HepG2 (cell line): ENCODE data around the gene LOXL3. TPM values are rescaled to one million over a fixed set of nuclear protein-coding genes. Genes with fewer than 3 reads are reported as not detected.

Source experiments
- ARNT ChIP-seq: fragments of 450-650 bp; IDR thresholded peaks from 2 replicates; pipeline ENCODE4 v1.6.1; 2017
- ELF3 ChIP-seq: IDR thresholded peaks from 2 replicates; pipeline ENCODE4 v1.6.1; 2016; ENCODE audit warnings: missing genetic modification reagents, missing compliant biosample characterization
- FOSL1 ChIP-seq: sonication (generic); formaldehyde crosslinking; IDR thresholded peaks from 2 replicates; pipeline ENCODE4 v1.9.0; 2021; ENCODE audit warnings: missing genetic modification reagents, borderline replicate concordance
- FOXA1 ChIP-seq, 2 experiments: fragments of 450-650 bp in 1 of 2; sonication (generic) in 1 of 2; formaldehyde crosslinking in 1 of 2; IDR thresholded peaks; 2 replicates each; pipeline versions ENCODE4 v1.4.0 to v1.6.1; 2016 to 2020; ENCODE audit warnings: missing genetic modification reagents in 1 of 2
- HOXA7 ChIP-seq: sonication (generic); formaldehyde crosslinking; IDR thresholded peaks from 2 replicates; pipeline ENCODE4 v1.8.1; 2022; ENCODE audit warnings: mild to moderate bottlenecking, missing genetic modification reagents, moderate library complexity
- NR2C2 ChIP-seq: sonication (generic); formaldehyde crosslinking; IDR thresholded peaks from 2 replicates; pipeline ENCODE4 v1.4.0; 2020; ENCODE audit warnings: missing genetic modification reagents, mild to moderate bottlenecking, moderate library complexity, borderline replicate concordance
- PAWR ChIP-seq: sonication (generic); formaldehyde crosslinking; IDR thresholded peaks from 2 replicates; pipeline ENCODE4 v1.4.0; 2020; ENCODE audit warnings: missing genetic modification reagents, mild to moderate bottlenecking, borderline replicate concordance
- PCBP2 ChIP-seq: fragments of 200-400 bp; formaldehyde crosslinking; optimal IDR thresholded peaks from 2 replicates; pipeline ENCODE3; 2018; ENCODE audit warnings: low read length, low read depth; ENCODE audit not compliant: poor library complexity, severe bottlenecking
- ZNF256 ChIP-seq: sonication (generic); formaldehyde crosslinking; conservative IDR thresholded peaks from 2 replicates; pipeline ENCODE4 v1.4.0; 2020; ENCODE audit warnings: missing genetic modification reagents
- ZNF33A ChIP-seq: sonication (generic); formaldehyde crosslinking; IDR thresholded peaks from 2 replicates; pipeline ENCODE4 v1.5.1; 2020; ENCODE audit warnings: missing genetic modification reagents, mild to moderate bottlenecking, moderate library complexity, borderline replicate concordance
- ZNF616 ChIP-seq: sonication (generic); formaldehyde crosslinking; IDR thresholded peaks from 2 replicates; pipeline ENCODE4 v1.5.0; 2020; ENCODE audit warnings: low read depth, mild to moderate bottlenecking, missing genetic modification reagents
- ZNF672 ChIP-seq: sonication (generic); formaldehyde crosslinking; IDR thresholded peaks from 2 replicates; pipeline ENCODE4 v1.8.1; 2022; ENCODE audit warnings: missing genetic modification reagents
- ZSCAN21 ChIP-seq: sonication (generic); formaldehyde crosslinking; IDR thresholded peaks from 2 replicates; pipeline ENCODE4 v1.8.0; 2022; ENCODE audit warnings: mild to moderate bottlenecking, missing genetic modification reagents, moderate library complexity, borderline replicate concordance
- polyA plus RNA-seq, 8 experiments: library from polyadenylated mRNA; depleted of rRNA in 3 of 8; stranded (reverse) in 7 of 8; unstranded in 1 of 8; fragments of >200 nt; fragmentation: Illumina TruSeq in 4 of 8; extraction: Trizol in 4 of 8; gene quantifications; 2 replicates each; pipeline versions ENCODE4 v1.2.1 to v1.2.3, GENCODE V29; 2011 to 2016; ENCODE audit warnings: low read depth in 4 of 8, missing spikeins in 1 of 8, mixed read lengths in 1 of 8; ENCODE audit not compliant: insufficient read depth in 1 of 8
- total RNA-seq, 5 experiments: library from RNA; depleted of rRNA; stranded (reverse); fragments of >200 nt; fragmentation: Illumina TruSeq; extraction: Trizol; gene quantifications; 2 replicates each; pipeline ENCODE4 v1.2.3, GENCODE V29; 2016; ENCODE audit warnings: low read depth in 1 of 5
- TF ChIP-seq, protein P1 (sequence below): sonication (generic); formaldehyde crosslinking; IDR thresholded peaks from 2 replicates; pipeline ENCODE4 v1.5.1; 2020; ENCODE audit warnings: mild to moderate bottlenecking, missing genetic modification reagents, borderline replicate concordance
- TF ChIP-seq, protein P2 (sequence below): sonication (generic); formaldehyde crosslinking; IDR thresholded peaks from 2 replicates; pipeline ENCODE4 v1.4.0; 2020; ENCODE audit warnings: mild to moderate bottlenecking, missing genetic modification reagents
- TF ChIP-seq, protein P3 (sequence below): sonication (generic); formaldehyde crosslinking; IDR thresholded peaks from 2 replicates; pipeline ENCODE4 v1.5.0; 2020; ENCODE audit warnings: missing genetic modification reagents
- TF ChIP-seq, protein P4 (sequence below): sonication (generic); formaldehyde crosslinking; IDR thresholded peaks from 2 replicates; pipeline ENCODE4 v1.8.1; 2023; ENCODE audit warnings: mild to moderate bottlenecking, missing genetic modification reagents, borderline replicate concordance
- TF ChIP-seq, protein P5 (sequence below): sonication (generic); formaldehyde crosslinking; IDR thresholded peaks from 2 replicates; pipeline ENCODE4 v1.4.0; 2020; ENCODE audit warnings: missing genetic modification reagents, borderline replicate concordance

The LOXL3 gene
- total and polyA plus RNA-seq, 2 of the 13 experiments (the other 11 are each of a cell fraction or from before 2014, with no cell fraction given): 0.55 to 6.5 TPM

DNA sequence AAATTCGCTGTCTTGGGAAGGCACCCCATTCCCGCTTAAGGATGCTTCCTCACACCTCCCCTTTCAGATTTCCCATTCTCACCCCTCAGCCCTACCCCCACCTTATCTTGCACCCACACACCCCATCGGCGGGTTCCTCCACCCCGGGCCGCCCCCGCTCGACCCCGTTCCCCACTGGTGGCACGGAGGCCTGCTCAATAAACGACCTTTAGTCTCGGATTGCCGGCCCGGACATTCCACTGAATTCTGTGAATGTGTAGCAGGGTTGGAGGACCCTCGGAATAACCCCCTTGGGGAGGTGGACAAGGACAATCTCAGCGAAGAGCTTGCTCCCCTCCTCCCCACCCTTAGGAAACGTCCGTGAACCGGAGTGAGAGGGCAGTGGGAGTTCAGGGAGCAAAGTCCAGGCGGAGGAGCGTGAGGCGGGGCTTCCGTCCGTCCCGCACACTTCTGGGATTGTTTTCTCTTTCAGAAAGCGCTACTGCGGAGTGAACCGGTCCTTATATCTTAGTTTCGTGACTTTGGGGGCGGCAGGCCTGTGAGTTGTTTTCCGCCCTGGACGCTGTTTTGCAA is 51.5 kb downstream of the LOXL3 start (continued):
- TF ChIP-seq, protein P1, sequence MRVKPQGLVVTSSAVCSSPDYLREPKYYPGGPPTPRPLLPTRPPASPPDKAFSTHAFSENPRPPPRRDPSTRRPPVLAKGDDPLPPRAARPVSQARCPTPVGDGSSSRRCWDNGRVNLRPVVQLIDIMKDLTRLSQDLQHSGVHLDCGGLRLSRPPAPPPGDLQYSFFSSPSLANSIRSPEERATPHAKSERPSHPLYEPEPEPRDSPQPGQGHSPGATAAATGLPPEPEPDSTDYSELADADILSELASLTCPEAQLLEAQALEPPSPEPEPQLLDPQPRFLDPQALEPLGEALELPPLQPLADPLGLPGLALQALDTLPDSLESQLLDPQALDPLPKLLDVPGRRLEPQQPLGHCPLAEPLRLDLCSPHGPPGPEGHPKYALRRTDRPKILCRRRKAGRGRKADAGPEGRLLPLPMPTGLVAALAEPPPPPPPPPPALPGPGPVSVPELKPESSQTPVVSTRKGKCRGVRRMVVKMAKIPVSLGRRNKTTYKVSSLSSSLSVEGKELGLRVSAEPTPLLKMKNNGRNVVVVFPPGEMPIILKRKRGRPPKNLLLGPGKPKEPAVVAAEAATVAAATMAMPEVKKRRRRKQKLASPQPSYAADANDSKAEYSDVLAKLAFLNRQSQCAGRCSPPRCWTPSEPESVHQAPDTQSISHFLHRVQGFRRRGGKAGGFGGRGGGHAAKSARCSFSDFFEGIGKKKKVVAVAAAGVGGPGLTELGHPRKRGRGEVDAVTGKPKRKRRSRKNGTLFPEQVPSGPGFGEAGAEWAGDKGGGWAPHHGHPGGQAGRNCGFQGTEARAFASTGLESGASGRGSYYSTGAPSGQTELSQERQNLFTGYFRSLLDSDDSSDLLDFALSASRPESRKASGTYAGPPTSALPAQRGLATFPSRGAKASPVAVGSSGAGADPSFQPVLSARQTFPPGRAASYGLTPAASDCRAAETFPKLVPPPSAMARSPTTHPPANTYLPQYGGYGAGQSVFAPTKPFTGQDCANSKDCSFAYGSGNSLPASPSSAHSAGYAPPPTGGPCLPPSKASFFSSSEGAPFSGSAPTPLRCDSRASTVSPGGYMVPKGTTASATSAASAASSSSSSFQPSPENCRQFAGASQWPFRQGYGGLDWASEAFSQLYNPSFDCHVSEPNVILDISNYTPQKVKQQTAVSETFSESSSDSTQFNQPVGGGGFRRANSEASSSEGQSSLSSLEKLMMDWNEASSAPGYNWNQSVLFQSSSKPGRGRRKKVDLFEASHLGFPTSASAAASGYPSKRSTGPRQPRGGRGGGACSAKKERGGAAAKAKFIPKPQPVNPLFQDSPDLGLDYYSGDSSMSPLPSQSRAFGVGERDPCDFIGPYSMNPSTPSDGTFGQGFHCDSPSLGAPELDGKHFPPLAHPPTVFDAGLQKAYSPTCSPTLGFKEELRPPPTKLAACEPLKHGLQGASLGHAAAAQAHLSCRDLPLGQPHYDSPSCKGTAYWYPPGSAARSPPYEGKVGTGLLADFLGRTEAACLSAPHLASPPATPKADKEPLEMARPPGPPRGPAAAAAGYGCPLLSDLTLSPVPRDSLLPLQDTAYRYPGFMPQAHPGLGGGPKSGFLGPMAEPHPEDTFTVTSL: peak; percentile 55; the same call in 1 of the 2 replicates
- TF ChIP-seq HOXA7 (CRISPR knock-in tag): no peak
- no peak for TF ChIP-seq FOSL1 (CRISPR knock-in tag)
- 0 out of 2 replicates have a peak, but pooled peaks have one; percentile 49 for TF ChIP-seq ELF3 (CRISPR knock-in tag)
- no peak for TF ChIP-seq ZNF616
- TF ChIP-seq, protein P2, sequence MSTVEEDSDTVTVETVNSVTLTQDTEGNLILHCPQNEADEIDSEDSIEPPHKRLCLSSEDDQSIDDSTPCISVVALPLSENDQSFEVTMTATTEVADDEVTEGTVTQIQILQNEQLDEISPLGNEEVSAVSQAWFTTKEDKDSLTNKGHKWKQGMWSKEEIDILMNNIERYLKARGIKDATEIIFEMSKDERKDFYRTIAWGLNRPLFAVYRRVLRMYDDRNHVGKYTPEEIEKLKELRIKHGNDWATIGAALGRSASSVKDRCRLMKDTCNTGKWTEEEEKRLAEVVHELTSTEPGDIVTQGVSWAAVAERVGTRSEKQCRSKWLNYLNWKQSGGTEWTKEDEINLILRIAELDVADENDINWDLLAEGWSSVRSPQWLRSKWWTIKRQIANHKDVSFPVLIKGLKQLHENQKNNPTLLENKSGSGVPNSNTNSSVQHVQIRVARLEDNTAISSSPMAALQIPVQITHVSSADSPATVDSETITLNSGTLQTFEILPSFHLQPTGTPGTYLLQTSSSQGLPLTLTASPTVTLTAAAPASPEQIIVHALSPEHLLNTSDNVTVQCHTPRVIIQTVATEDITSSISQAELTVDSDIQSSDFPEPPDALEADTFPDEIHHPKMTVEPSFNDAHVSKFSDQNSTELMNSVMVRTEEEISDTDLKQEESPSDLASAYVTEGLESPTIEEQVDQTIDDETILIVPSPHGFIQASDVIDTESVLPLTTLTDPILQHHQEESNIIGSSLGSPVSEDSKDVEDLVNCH (CRISPR knock-in tag): no peak
- no peak for TF ChIP-seq ZNF33A (CRISPR knock-in tag)
- TF ChIP-seq, protein P3, sequence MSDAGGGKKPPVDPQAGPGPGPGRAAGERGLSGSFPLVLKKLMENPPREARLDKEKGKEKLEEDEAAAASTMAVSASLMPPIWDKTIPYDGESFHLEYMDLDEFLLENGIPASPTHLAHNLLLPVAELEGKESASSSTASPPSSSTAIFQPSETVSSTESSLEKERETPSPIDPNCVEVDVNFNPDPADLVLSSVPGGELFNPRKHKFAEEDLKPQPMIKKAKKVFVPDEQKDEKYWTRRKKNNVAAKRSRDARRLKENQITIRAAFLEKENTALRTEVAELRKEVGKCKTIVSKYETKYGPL: no peak
- TF ChIP-seq, protein P4, sequence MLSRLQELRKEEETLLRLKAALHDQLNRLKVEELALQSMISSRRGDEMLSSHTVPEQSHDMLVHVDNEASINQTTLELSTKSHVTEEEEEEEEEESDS (CRISPR knock-in tag): no peak
- TF ChIP-seq FOXA1 (IDR thresholded peaks at IDR 0.05): no peak
- TF ChIP-seq FOXA1 (CRISPR knock-in tag; IDR thresholded peaks at IDR 0.05): peak; percentile 30; the same call in 1 of the 2 replicates
- TF ChIP-seq ZSCAN21 (CRISPR knock-in tag): 0 out of 2 replicates have a peak, but pooled peaks have one; percentile 22
- no peak for TF ChIP-seq PCBP2
- no peak; the same call in 1 of the 2 replicates for TF ChIP-seq ZNF256
- TF ChIP-seq ARNT: no peak
- TF ChIP-seq ZNF672: no peak
- no peak; the same call in 1 of the 2 replicates for TF ChIP-seq PAWR (CRISPR knock-in tag)
- TF ChIP-seq, protein P5, sequence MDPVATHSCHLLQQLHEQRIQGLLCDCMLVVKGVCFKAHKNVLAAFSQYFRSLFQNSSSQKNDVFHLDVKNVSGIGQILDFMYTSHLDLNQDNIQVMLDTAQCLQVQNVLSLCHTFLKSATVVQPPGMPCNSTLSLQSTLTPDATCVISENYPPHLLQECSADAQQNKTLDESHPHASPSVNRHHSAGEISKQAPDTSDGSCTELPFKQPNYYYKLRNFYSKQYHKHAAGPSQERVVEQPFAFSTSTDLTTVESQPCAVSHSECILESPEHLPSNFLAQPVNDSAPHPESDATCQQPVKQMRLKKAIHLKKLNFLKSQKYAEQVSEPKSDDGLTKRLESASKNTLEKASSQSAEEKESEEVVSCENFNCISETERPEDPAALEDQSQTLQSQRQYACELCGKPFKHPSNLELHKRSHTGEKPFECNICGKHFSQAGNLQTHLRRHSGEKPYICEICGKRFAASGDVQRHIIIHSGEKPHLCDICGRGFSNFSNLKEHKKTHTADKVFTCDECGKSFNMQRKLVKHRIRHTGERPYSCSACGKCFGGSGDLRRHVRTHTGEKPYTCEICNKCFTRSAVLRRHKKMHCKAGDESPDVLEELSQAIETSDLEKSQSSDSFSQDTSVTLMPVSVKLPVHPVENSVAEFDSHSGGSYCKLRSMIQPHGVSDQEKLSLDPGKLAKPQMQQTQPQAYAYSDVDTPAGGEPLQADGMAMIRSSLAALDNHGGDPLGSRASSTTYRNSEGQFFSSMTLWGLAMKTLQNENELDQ (CRISPR knock-in tag): peak; percentile 65; the same call in 1 of the 2 replicates
- peak; percentile 94 for TF ChIP-seq NR2C2 (CRISPR knock-in tag)
